ENCODE results near the gene GINS1. TPM values are rescaled to one million over a fixed set of nuclear protein-coding genes. Genes with fewer than 3 reads are reported as not detected.
"Not testable (repeated sequence)": the region's sequence is repeated elsewhere in the genome, so short reads cannot be mapped to it uniquely, and the experiment has no call there.

GINS1 gene
- total RNA-seq, 4 donors from 2014 or later: 1.3 to 14.3 TPM; not detected in 2

DNA sequence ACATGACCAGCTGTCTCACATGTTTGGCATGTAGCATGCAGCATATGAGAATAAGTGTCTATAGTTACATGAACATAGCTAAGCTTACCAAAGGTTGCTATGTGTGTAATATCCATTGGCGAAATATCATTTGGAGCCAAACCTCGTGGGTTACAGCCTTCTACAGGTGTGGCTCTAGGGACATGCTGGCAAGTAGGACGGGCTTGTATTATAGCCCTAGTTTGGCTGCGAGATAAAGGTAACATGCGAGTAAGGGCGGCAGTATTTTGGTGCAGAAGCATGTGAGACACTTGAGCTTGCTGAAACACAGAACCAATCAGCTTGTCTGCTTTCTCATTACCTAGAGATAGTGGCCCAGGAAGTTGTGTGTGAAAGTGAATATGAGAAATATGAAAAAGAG lies 10.4 kb upstream of the GINS1 start:
- no peak for DNase-seq
- Histone ChIP-seq H3K9me3 (no peaks in the 10 kb centered on the region), H3K4me3 (no peak overlapping the region), H3K36me3 (no peaks in the 10 kb centered on the region), H3K27me3 (no peaks in the 10 kb centered on the region), H3K4me1 (no peaks in the 10 kb centered on the region), H3K27ac (no peak overlapping the region)
- intact Hi-C loops (cut with DNase I; ENCODE audit: low total_unique reads): loop anchor here (5.0 to 10.0 kb wide), 3 partner anchors 102 to 402 kb away; partner anchors contain the start of gene APMAP
- TF ChIP-seq POLR2A (IDR thresholded peaks at IDR 0.05): no peak
- TF ChIP-seq, protein P1, sequence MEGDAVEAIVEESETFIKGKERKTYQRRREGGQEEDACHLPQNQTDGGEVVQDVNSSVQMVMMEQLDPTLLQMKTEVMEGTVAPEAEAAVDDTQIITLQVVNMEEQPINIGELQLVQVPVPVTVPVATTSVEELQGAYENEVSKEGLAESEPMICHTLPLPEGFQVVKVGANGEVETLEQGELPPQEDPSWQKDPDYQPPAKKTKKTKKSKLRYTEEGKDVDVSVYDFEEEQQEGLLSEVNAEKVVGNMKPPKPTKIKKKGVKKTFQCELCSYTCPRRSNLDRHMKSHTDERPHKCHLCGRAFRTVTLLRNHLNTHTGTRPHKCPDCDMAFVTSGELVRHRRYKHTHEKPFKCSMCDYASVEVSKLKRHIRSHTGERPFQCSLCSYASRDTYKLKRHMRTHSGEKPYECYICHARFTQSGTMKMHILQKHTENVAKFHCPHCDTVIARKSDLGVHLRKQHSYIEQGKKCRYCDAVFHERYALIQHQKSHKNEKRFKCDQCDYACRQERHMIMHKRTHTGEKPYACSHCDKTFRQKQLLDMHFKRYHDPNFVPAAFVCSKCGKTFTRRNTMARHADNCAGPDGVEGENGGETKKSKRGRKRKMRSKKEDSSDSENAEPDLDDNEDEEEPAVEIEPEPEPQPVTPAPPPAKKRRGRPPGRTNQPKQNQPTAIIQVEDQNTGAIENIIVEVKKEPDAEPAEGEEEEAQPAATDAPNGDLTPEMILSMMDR (IDR thresholded peaks at IDR 0.05): no peak

DNA sequence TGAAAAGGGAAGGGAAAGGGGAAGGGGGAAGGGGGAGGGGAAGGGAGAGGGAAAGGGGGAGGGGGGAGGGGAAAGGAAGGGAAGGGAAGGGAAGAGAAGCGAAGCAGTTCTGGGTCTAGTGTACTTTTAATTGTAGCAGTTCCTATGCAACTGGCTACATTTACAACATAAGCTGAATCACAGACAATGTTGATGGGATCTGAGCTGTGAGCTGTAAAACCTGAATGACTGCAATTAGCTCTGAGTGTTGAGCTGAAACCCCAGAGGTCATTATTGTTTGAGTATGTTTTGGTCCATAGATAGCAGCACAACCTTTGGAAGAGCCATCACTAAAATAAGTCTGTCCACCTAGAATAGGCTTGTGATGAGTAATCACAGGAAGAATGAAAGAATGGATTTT lies 9.7 kb upstream of the GINS1 start:
- Histone ChIP-seq H3K4me3 (no peak overlapping the region), H3K36me3 (no peaks in the 10 kb centered on the region), H3K4me1 (no peaks in the 10 kb centered on the region), H3K9me3 (peaks cover 0 to 3% of the 10 kb centered on the region in 2 donors), H3K27me3 (no peaks in the 10 kb centered on the region), H3K27ac (no peak overlapping the region)
- intact Hi-C loops (cut with DNase I; ENCODE audit: low total_unique reads): loop anchor here (5.0 to 10.0 kb wide), 3 partner anchors 103 to 403 kb away; partner anchors contain the start of gene APMAP
- DNase-seq: no peak
- TF ChIP-seq, protein P1 (IDR thresholded peaks at IDR 0.05): no peak
- TF ChIP-seq POLR2A (IDR thresholded peaks at IDR 0.05): no peak

DNA sequence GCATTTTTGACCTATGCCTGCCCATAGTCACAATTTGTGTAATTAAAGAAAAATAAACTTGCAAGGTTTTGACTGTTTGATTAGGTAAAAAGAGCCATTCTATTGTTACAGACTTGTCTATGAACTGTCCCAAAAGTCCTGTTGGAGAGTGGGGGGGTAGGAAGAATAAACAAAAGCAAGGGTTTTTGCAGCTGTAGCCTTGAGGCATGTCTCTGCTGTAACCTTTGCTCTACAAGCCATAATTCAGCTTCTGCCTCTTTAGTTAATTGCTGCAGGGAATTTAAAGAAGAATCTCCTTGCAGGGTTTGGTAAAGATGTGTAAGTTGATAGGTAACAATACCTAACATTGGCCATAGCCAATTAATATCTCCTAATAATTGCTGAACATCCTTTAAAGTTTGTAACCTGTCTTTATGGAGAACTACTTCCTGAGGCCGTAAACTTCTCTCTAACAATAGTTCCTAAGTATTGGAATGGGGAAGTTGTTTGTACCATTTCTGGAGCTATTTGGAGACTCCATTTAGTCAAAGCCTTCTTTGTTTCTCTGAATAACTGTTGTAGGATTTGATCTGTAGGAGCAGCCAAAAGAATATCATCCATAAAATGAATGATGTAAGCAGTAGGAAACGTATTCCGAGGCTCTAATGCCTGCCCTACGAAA lies 9.0 kb upstream of the GINS1 start:
- Histone ChIP-seq H3K36me3 (no peaks in the 10 kb centered on the region), H3K4me3 (no peak overlapping the region), H3K27me3 (no peaks in the 10 kb centered on the region), H3K9me3 (peaks cover 0 to 6% of the 10 kb centered on the region in 2 donors), H3K4me1 (no peaks in the 10 kb centered on the region), H3K27ac (no peak overlapping the region)
- intact Hi-C loops (cut with DNase I; ENCODE audit: low total_unique reads): loop anchor here (5.0 to 10.0 kb wide), 3 partner anchors 104 to 404 kb away; partner anchors contain the start of gene APMAP
- no peak for DNase-seq
- TF ChIP-seq, protein P1 (IDR thresholded peaks at IDR 0.05): no peak
- no peak for TF ChIP-seq POLR2A (IDR thresholded peaks at IDR 0.05)

DNA sequence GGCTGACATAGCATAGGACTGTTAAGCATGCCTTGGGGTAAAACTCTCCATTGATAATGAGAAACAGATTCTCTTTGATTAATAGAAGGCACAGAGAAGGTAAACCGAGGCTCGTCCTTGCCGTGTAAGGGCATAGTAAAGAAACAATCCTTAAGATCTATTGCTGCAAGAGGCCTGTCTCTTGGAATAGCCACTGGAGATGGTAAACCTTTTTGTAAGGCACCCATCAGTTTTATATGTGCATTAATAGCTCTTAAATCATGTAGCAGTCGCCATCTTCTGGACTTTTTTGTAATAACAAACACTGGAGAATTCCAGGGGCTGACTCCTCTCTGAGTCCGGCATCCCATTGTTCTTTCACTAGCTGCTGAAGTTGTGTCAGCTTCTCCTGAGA lies 8.4 kb upstream of the GINS1 start:
- no peak overlapping the region for H3K27ac ChIP-seq
- no peaks in the 10 kb centered on the region for H3K27me3 ChIP-seq
- H3K36me3 ChIP-seq: no peaks in the 10 kb centered on the region
- intact Hi-C loops (cut with DNase I; ENCODE audit: low total_unique reads): loop anchor here (5.0 to 10.0 kb wide), 3 partner anchors 104 to 404 kb away; partner anchors contain the start of gene APMAP
- H3K4me3 ChIP-seq: no peak overlapping the region
- TF ChIP-seq POLR2A (IDR thresholded peaks at IDR 0.05): no peak
- TF ChIP-seq, protein P1 (IDR thresholded peaks at IDR 0.05): peak; percentile 47 to 78 (median 64)
- no peaks in the 10 kb centered on the region for H3K4me1 ChIP-seq
- peak; percentile 29 to 41 for DNase-seq
- H3K9me3 ChIP-seq: peaks cover 0 to 6% of the 10 kb centered on the region in 2 donors

DNA sequence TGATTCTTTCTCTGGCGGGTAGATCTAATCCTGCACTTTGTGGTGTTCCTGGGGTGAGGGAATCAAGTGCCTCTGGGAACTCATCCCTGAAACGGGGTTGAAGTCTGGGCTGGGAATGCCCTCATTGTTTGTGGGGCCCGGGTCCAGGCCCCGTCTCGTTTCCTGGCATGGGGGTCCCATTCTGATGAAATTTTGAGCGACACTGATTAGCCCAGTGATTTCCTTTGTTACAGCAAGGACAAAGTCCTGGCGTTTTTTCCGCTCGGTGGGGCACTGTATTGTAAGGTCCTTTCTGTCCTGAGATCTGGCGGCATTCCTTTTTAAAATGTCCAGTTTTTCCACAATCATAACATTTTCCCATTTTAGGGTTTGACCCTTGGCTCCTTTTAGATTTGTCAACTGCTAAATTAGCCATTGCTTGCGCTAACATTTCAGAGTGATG lies 7.2 kb upstream of the GINS1 start:
- H3K36me3 ChIP-seq; H3K27ac ChIP-seq; H3K9me3 ChIP-seq; intact Hi-C loops (cut with DNase I; ENCODE audit: low total_unique reads); H3K27me3 ChIP-seq; DNase-seq; H3K4me3 ChIP-seq; H3K4me1 ChIP-seq: not testable (repeated sequence)
